Breast epithelium (tissue), 4 donors: ENCODE results near the gene PRKCD. TPM values are rescaled to one million over a fixed set of nuclear protein-coding genes. Genes with fewer than 3 reads are reported as not detected.

Source experiments
- DNase-seq, 2 donors: peaks; one replicate each; pipeline ENCODE4 v3.0.0-alpha.2; 2019; ENCODE audit warnings: low spot score in 2 of 2
- H3K27ac ChIP-seq, 2 donors: fragments of 200-600 bp; sonication (generic) in 1 of 2; one replicate each; pipeline ENCODE4 v1.5.1; 2016 to 2019; ENCODE audit warnings: mild to moderate bottlenecking in 1 of 2
- H3K27me3 ChIP-seq, 2 donors: fragments of 200-600 bp; sonication (generic) in 1 of 2; one replicate each; pipeline versions ENCODE4 v1.5.1 to v1.6.0; 2017 to 2019; ENCODE audit warnings: control low read depth in 1 of 2, mild to moderate bottlenecking in 1 of 2
- H3K36me3 ChIP-seq: fragments of 200-600 bp; one replicate; pipeline ENCODE4 v1.5.1; 2019
- H3K4me1 ChIP-seq, 2 donors: fragments of 200-600 bp; sonication (generic); one replicate each; pipeline ENCODE4 v1.5.1; 2016 to 2019; ENCODE audit warnings: control low read depth in 1 of 2
- H3K4me3 ChIP-seq, 3 donors: fragments of 200-600 bp; sonication (generic); 1 replicate in 2 of 3; 2 replicates in 1 of 3; pipeline ENCODE4 v1.5.1; 2016 to 2019; ENCODE audit warnings: mild to moderate bottlenecking in 3 of 3, moderate library complexity in 2 of 3
- H3K9me3 ChIP-seq, 2 donors: fragments of 200-600 bp; sonication (generic) in 1 of 2; one replicate each; pipeline ENCODE4 v1.5.1; 2016 to 2019; ENCODE audit warnings: control low read depth in 1 of 2
- CTCF ChIP-seq, 3 donors: fragments of 450-650 bp; IDR thresholded peaks; one replicate each; pipeline ENCODE4 v1.5.1; 2016 to 2017; ENCODE audit warnings: antibody characterized with exemption in 3 of 3, mild to moderate bottlenecking in 3 of 3, moderate library complexity in 3 of 3
- POLR2A ChIP-seq: fragments of 450-650 bp; IDR thresholded peaks from one replicate; pipeline ENCODE4 v1.6.1; 2016; ENCODE audit warnings: antibody characterized with exemption, mild to moderate bottlenecking, moderate library complexity
- POLR2AphosphoS5 ChIP-seq, 3 donors: sonication (generic); formaldehyde crosslinking; IDR thresholded peaks; one replicate each; pipeline ENCODE4 v1.6.1; 2017; ENCODE audit warnings: antibody characterized with exemption in 3 of 3
- intact Hi-C: fragments of 100-400 bp; cut with DNase I; formaldehyde crosslinking; loops from one replicate; pipeline ENCODE4 v1.15.1; 2023; ENCODE audit warnings: low total_unique reads
- total RNA-seq, 3 donors: library from RNA; depleted of rRNA; stranded (reverse); fragments of >200 nt; gene quantifications; one replicate each; pipeline ENCODE4 v1.1.0, GENCODE V29; 2016

PRKCD gene
- total RNA-seq, 3 donors from 2014 or later = 14.0 to 36.8 (median 15.1) TPM

DNA sequence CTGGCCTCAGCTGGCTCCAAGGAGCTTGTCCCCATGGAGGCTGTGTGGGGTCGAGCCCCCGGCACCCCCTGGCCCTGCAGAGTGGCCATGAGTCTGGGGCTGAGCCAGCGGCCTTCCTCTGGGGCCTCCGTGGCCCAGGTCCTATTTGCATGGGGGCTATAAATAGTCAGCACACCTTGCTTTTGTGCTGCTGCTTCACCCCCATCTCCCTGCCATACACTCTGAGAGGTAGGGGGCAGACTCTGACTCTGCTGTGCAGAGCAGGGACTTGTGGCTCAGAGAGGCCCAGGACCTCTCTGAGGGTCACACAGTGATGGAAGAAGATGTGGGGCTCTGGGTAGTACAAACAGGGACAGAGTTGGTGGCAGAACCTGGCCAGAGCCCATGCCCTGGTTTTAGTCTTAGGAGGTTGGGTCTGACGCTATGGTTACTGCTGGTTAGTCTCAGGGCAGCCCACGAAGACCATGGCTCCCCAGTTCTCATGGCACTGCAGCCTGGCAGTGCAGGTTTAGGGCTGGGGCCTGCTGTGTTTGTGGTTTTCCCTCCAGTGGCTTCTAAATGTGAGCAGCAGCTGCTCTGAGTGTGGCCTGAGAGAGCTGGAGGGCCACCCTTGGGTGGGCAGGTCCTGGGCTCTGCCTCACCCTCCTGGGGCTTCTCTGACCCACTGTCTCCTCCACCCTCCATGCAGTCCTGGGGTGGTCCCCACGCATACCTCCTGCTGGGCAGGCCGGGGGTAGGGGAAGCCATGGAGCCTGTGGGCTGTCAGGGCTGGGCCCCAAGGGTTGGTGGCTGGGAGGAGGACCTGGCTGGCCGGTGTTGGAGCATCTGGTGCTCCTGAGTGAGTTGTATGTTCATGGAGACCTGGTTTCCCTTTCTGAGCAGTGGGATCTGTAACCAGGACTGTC lies 13.6 kb downstream of the PRKCD start:
- intact Hi-C loops = no loop called here
- H3K4me3 ChIP-seq = no peak overlapping the region
- H3K9me3 ChIP-seq = no peaks in the 10 kb centered on the region
- TF ChIP-seq CTCF (IDR thresholded peaks at IDR 0.05) (no peak), POLR2A (no peak), POLR2AphosphoS5 (IDR thresholded peaks at IDR 0.05) (no peak)
- no peak overlapping the region for H3K27ac ChIP-seq
- H3K27me3 ChIP-seq = no peaks in the 10 kb centered on the region
- H3K36me3 ChIP-seq = no peaks in the 10 kb centered on the region
- peaks cover 0 to 1% of the 10 kb centered on the region in 2 donors for H3K4me1 ChIP-seq
- DNase-seq = no peak

DNA sequence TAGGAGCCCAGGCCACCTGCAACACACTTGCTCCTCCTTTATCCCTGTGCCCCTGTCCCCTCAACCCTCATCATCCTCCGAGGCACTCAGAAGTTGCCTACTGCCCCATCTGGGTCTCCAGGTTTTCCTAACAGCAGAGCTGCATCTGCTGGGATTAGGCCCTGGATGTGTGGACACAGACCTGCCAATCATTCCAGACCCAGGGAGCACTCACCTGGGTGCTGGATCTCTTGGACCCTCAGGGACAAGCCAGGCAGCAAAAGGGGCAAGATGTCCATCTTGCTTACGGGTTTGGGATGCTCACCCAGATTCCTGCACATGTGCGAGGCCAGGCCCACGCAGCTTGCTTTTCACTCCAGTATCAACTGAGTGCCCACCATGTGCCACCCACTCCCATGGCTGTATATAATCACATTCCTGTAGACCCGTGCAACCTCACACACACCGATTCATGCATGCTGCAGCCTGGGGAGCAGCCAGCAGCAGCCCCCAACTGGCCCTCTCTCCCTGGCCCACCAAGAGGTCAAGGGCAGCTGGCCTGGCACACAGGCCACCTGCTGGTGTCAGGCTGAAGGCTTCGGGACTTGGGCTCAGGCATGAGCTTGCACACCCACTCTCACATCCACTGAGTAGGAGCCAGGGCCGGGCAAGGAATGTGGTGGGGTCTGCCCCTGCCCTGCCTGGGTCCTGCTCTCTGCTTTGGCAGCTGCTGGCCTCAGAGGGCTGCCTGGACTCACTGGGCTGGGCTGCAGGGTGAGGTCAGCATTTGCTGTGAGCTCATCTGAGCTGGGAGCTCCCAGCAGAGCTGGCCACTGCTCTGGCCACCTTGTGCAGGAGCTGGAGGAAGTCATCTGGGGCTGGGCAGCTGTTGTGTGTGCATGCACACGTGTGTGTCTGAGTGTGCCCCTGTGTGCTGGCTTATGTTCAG lies 14.9 kb downstream of the PRKCD start:
- DNase-seq = no peak
- Histone ChIP-seq H3K27ac (no peak overlapping the region), H3K4me1 (no peaks in the 10 kb centered on the region), H3K27me3 (no peaks in the 10 kb centered on the region), H3K9me3 (no peaks in the 10 kb centered on the region), H3K4me3 (no peak overlapping the region), H3K36me3 (no peaks in the 10 kb centered on the region)
- intact Hi-C loops = no loop called here
- TF ChIP-seq CTCF (IDR thresholded peaks at IDR 0.05) (no peak), POLR2A (no peak), POLR2AphosphoS5 (IDR thresholded peaks at IDR 0.05) (no peak)

DNA sequence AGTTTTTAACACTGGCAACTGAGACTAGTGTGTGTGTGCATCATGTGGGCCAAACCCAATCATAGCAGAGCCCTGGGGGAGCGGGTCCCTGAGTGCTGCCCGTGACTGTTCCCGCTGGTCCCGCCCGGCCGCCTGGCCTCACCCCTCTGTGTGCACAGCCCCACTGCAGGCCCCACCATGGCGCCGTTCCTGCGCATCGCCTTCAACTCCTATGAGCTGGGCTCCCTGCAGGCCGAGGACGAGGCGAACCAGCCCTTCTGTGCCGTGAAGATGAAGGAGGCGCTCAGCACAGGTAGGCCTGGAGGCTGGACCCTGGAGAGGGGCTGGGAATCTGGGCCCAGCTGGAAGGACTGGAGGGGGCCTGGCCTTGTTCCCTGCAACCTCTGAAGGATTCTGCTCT lies 17.2 kb downstream of the PRKCD start:
- H3K4me3 ChIP-seq = no peak overlapping the region
- H3K9me3 ChIP-seq = no peaks in the 10 kb centered on the region
- H3K36me3 ChIP-seq = no peaks in the 10 kb centered on the region
- TF ChIP-seq POLR2AphosphoS5 (IDR thresholded peaks at IDR 0.05) (no peak), CTCF (IDR thresholded peaks at IDR 0.05) (no peak), POLR2A (no peak)
- H3K4me1 ChIP-seq = no peaks in the 10 kb centered on the region
- no peaks in the 10 kb centered on the region for H3K27me3 ChIP-seq
- H3K27ac ChIP-seq = no peak overlapping the region
- intact Hi-C loops = no loop called here
- no peak for DNase-seq

- H3K9me3 ChIP-seq = no peaks in the 10 kb centered on the region
- no peaks in the 10 kb centered on the region for H3K27me3 ChIP-seq
- intact Hi-C loops = no loop called here
- no peak for TF ChIP-seq CTCF (IDR thresholded peaks at IDR 0.05)
- TF ChIP-seq POLR2A = no peak
- no peak for TF ChIP-seq POLR2AphosphoS5 (IDR thresholded peaks at IDR 0.05)
- DNase-seq = no peak
- no peak overlapping the region for H3K4me3 ChIP-seq
- no peak overlapping the region for H3K27ac ChIP-seq
- H3K36me3 ChIP-seq = no peaks in the 10 kb centered on the region
- H3K4me1 ChIP-seq = no peaks in the 10 kb centered on the region
These were observed 18.6 kb downstream of the PRKCD start for GRCh38 chr3:53179580-53179979.
